ENCODE results near the gene ZSCAN20. TPM values are rescaled to one million over a fixed set of nuclear protein-coding genes. Genes with fewer than 3 reads are reported as not detected.

ZSCAN20 gene
- total and polyA plus RNA-seq, 9 of the 15 experiments (the other 6 are each of a cell fraction or from before 2014, with no cell fraction given): 0.36 to 3.3 (median 2.0) TPM

- TF ChIP-seq ZNF347 (CRISPR knock-in tag; IDR thresholded peaks at IDR 0.05; ENCODE audit: low read depth) (no peak), ERF (CRISPR knock-in tag; IDR thresholded peaks at IDR 0.05) (no peak), CGGBP1 (CRISPR knock-in tag; IDR thresholded peaks at IDR 0.05) (no peak), ZNF263 (CRISPR knock-in tag; IDR thresholded peaks at IDR 0.05; ENCODE audit: borderline replicate concordance) (no peak), ZNF436 (CRISPR knock-in tag; IDR thresholded peaks at IDR 0.05) (no peak), SRF (CRISPR knock-in tag; IDR thresholded peaks at IDR 0.05) (peak in 1 of 2 experiments; percentile 55; a peak in 1 of 4 replicates), MEF2A (IDR thresholded peaks at IDR 0.05; ENCODE audit: control insufficient read depth, low read depth, low read length) (no peak), MYBL2 (IDR thresholded peaks at IDR 0.05; ENCODE audit: low read depth) (peak; percentile 53; the same call in 1 of the 2 replicates), MYBL2 (CRISPR knock-in tag; IDR thresholded peaks at IDR 0.05; ENCODE audit: borderline replicate concordance) (no peak), POLR3G (IDR thresholded peaks at IDR 0.05; ENCODE audit: extremely low read depth, insufficient read length, insufficient replicate concordance) (no peak), ZNF785 (CRISPR knock-in tag; IDR thresholded peaks at IDR 0.05) (no peak), TAF9B (IDR thresholded peaks at IDR 0.05; ENCODE audit: partially characterized antibody) (no peak), ZNF586 (CRISPR knock-in tag; conservative IDR thresholded peaks at IDR 0.05) (no peak), ZBTB8A (IDR thresholded peaks at IDR 0.05; ENCODE audit: partially characterized antibody) (no peak), E2F4 (CRISPR knock-in tag; IDR thresholded peaks at IDR 0.05; ENCODE audit: low read depth) (no peak), IRF2 (CRISPR knock-in tag; IDR thresholded peaks at IDR 0.05) (no peak), GTF2B (IDR thresholded peaks at IDR 0.05; ENCODE audit: extremely low read depth, insufficient read length) (no peak), NFATC3 (IDR thresholded peaks at IDR 0.05) (no peak), U2AF2 (optimal IDR thresholded peaks at IDR 0.05; ENCODE audit: low read depth, low read length) (no peak), POLR2H (tag; IDR thresholded peaks at IDR 0.05; ENCODE audit: low read depth) (no peak), NEUROD1 (IDR thresholded peaks at IDR 0.05; ENCODE audit: borderline replicate concordance, low read depth, low read length, partially characterized antibody) (peak; percentile 90), HMG20B (CRISPR knock-in tag; IDR thresholded peaks at IDR 0.05) (no peak), ZBTB43 (CRISPR knock-in tag; IDR thresholded peaks at IDR 0.05) (no peak), KAT2B (IDR thresholded peaks at IDR 0.05; ENCODE audit: low read depth, low read length) (no peak), KLF6 (CRISPR knock-in tag; IDR thresholded peaks at IDR 0.05; ENCODE audit: borderline replicate concordance) (no peak), HEY1 (CRISPR knock-in tag; IDR thresholded peaks at IDR 0.05; ENCODE audit: borderline replicate concordance) (no peak), ZC3H8 (IDR thresholded peaks at IDR 0.05) (0 out of 2 replicates have a peak, but pooled peaks have one; percentile 59)
Measured at GRCh38 chr1:33472269-33472980, at the start of gene ZSCAN20 (continued).

All from K562 (cell line).